BE2C (cell line): Measurements from ENCODE around the gene ALKAL2. TPM values are rescaled to one million over a fixed set of nuclear protein-coding genes. Genes with fewer than 3 reads are reported as not detected.
"Not testable (repeated sequence)": the region's sequence is repeated elsewhere in the genome, so short reads cannot be mapped to it uniquely, and the experiment has no call there.

ENCODE experiments used
- DNase-seq: peaks from one replicate; pipeline ENCODE4 v3.0.0-alpha.2; 2020
- H3K27me3 ChIP-seq: fragments of 250-450 bp; sonication (Bioruptor Pico); 2 replicates; pipeline ENCODE4 v1.5.1; 2020; ENCODE audit warnings: mild to moderate bottlenecking
- H3K36me3 ChIP-seq: fragments of 250-450 bp; sonication (Bioruptor Pico); 2 replicates; pipeline ENCODE4 v1.5.1; 2020; ENCODE audit warnings: mild to moderate bottlenecking
- H3K4me1 ChIP-seq: fragments of 250-450 bp; sonication (Bioruptor Pico); 2 replicates; pipeline ENCODE4 v1.5.1; 2020
- H3K4me3 ChIP-seq: 2 replicates; pipeline ENCODE4 v1.5.1; 2011; ENCODE audit warnings: low read depth, low read length
- H3K9me3 ChIP-seq: fragments of 250-450 bp; sonication (Bioruptor Pico); 2 replicates; pipeline ENCODE4 v1.5.1; 2020
- polyA plus RNA-seq: library from polyadenylated mRNA; unstranded; fragments of >200 nt; gene quantifications from one replicate; pipeline ENCODE4 v1.2.1, GENCODE V29; 2012; ENCODE audit warnings: low read depth, missing spikeins; ENCODE audit not compliant: insufficient read length, insufficient read depth
- TF ChIP-seq, protein P1 (sequence below): IDR thresholded peaks from 2 replicates; pipeline ENCODE4 v1.5.1; 2012; ENCODE audit warnings: mild to moderate bottlenecking, low read depth, low read length

ALKAL2 gene, protein sequence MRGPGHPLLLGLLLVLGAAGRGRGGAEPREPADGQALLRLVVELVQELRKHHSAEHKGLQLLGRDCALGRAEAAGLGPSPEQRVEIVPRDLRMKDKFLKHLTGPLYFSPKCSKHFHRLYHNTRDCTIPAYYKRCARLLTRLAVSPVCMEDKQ
- polyA plus RNA-seq: 0.82 TPM

DNA sequence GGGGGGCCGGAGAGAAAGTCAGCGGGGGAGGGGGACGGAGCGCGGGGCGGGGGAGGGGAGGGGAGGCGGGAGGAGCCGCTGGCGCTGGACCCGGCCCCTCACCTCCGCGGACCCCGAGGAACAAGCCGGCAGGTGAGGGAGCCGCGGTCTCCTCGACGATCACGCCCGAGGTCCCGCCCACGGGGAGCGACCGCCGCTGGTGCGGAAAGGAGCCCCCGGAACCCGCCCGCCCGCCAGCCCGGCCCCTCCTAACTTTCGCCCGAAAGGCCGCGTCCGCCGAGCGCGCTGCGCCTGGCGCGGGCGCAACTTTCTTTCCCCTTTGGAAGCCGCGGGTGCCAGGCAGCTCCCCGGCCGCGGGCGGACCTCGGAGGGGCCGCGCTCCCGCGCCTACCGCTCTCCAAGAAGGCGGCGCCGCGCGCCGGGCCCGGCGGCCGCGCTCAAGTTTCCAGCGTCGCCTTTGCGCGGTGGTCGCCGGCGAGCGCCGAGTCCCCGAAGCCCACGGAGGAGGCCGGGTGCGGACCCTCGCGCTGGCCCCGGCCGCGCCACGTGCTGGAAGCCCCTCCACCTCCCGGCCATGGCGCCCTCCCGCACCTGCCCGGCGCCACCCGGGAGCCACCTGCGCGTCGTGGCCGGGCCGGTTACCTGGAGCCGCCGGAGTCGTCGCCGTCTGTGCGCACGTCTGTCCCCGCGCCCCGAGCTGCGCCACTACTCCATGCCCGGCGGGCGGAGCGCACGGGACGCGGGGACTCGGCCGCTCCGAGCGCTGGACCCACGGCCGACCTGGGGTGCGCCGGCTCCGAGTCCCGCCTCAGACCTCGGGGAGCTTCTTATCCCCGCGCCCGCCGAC is at the start of gene ALKAL2:
ALKAL2 (minus strand) TSS at position 181 of the 847 bp plus-strand sequence. CDS start 256 bp downstream, outside the sequence.
- H3K4me3 ChIP-seq: no peak within 1 kb of the TSS
- H3K4me1 ChIP-seq: no peaks in the 10 kb centered on the region
- no peaks in the 10 kb centered on the region for H3K9me3 ChIP-seq
- H3K36me3 ChIP-seq: no peaks in the 10 kb centered on the region
- TF ChIP-seq, protein P1, sequence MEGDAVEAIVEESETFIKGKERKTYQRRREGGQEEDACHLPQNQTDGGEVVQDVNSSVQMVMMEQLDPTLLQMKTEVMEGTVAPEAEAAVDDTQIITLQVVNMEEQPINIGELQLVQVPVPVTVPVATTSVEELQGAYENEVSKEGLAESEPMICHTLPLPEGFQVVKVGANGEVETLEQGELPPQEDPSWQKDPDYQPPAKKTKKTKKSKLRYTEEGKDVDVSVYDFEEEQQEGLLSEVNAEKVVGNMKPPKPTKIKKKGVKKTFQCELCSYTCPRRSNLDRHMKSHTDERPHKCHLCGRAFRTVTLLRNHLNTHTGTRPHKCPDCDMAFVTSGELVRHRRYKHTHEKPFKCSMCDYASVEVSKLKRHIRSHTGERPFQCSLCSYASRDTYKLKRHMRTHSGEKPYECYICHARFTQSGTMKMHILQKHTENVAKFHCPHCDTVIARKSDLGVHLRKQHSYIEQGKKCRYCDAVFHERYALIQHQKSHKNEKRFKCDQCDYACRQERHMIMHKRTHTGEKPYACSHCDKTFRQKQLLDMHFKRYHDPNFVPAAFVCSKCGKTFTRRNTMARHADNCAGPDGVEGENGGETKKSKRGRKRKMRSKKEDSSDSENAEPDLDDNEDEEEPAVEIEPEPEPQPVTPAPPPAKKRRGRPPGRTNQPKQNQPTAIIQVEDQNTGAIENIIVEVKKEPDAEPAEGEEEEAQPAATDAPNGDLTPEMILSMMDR: no peak
- H3K27me3 ChIP-seq: peaks cover 24% of the 10 kb centered on the region
- DNase-seq: no peak

DNA sequence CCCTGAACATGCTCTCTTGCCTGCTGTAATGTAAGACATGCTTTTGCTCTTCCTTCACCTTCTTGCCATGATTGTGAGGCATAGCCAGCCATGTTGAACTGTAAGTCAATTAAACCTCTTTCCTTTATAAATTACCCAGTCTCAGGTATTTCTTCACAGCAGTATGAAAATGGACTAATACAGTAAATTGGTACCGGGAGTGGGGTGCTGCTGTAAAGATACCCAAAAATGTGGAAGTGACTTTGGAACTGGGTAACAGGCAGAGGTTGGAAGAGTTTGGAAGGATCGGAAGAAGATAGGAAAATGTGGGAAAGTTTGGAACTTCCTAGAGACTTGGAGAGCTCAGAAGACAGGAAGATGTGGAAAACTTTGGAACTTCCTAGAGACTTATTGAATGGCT is 49.1 kb upstream of the ALKAL2 start:
- H3K9me3 ChIP-seq: not testable (repeated sequence)

DNA sequence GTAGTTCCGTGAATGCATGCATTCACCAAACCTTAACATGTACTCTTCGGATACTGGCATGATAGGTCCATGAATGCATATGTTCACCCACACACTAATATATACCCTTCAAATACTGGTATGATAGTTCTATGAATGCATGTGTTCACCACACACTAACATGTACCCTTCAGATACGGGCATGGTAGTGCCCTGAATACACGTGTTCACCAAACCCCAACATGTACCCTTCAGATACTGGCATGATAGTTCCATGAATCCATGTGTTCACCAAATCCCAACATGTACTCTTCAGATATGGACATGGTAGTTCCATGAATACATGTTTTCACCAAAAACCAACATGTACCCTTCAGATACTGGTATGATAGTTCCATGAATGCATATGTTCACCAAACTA is 48.5 kb upstream of the ALKAL2 start:
- Histone ChIP-seq H3K4me3 (no peak overlapping the region), H3K36me3 (no peaks in the 10 kb centered on the region), H3K9me3 (no peaks in the 10 kb centered on the region), H3K4me1 (no peaks in the 10 kb centered on the region), H3K27me3 (no peaks in the 10 kb centered on the region)
- TF ChIP-seq, protein P1: no peak
- no peak for DNase-seq

More for the DNA sequence above, 49.1 kb upstream of the ALKAL2 start:
- DNase-seq, H3K36me3 ChIP-seq, H3K27me3 ChIP-seq, H3K4me1 ChIP-seq, H3K4me3 ChIP-seq: not testable (repeated sequence)

DNA sequence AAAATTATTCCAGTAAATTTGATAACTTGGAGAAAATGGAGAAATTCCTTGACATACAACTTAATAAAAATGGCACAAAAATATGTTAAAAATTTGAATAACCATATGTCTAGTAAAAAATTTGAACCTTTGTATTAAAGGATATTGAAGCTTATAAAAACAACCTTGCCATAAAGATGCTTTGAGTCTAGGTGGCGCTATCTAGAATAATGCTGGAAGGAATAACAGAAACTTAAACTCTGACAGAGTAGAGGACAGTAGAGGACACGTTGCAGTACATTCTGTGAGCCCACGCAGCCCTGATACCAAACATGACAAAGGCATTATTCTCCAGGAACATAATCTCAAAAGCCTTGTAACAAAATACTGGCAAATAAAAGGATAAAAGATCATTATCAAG is 44.7 kb upstream of the ALKAL2 start:
- H3K36me3 ChIP-seq: no peaks in the 10 kb centered on the region
- TF ChIP-seq, protein P1: peak; percentile 18
- H3K27me3 ChIP-seq: no peaks in the 10 kb centered on the region
- H3K4me3 ChIP-seq: no peak overlapping the region
- no peaks in the 10 kb centered on the region for H3K9me3 ChIP-seq
- H3K4me1 ChIP-seq: no peaks in the 10 kb centered on the region
- no peak for DNase-seq

DNA sequence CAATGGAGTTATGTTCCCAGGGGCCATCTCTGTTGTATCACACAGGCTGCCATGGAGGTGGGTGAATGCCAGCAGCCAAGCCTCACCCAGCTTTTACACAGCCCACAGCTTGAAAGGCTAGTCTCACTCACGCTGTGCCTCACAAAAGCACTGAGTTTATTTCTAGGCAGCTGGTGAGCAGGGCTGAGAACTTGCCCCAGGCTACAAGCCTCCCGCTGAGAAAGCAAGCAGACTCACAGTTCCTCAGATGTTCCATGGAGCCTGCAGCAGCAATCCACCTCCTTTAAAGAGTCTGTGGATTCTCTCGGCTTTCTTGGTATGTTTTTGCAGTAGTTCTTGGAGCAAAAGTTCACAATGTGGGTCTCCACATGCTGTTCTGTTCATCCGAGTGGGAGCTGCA is 40.9 kb upstream of the ALKAL2 start:
- TF ChIP-seq, protein P1: no peak

DNA sequence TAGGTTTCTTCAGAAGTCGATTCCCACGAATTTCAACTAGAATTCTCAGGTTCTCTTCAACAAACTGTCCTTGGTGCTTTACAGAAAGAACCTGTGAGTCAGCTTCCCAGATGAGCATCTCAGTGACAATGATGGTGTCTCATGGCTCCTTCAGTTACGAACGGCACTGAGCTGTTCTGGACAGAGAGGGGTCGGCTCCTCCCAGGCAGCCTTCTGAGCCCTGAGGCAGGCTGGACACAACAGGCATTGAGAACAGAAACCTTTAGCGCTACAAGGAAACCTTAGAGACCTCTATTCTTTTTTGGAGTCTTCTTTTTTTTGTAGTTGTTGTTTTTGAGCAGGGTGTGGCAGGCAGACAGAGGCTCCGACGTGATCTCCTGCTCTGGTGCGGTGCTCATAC is 35.1 kb upstream of the ALKAL2 start:
- H3K36me3 ChIP-seq: no peaks in the 10 kb centered on the region
- TF ChIP-seq, protein P1: no peak
- H3K27me3 ChIP-seq: no peaks in the 10 kb centered on the region
- H3K9me3 ChIP-seq: no peaks in the 10 kb centered on the region
- no peak overlapping the region for H3K4me3 ChIP-seq
- no peak for DNase-seq
- H3K4me1 ChIP-seq: no peaks in the 10 kb centered on the region

More for the DNA sequence above, 40.9 kb upstream of the ALKAL2 start:
- DNase-seq: no peak
- H3K27me3 ChIP-seq: no peaks in the 10 kb centered on the region
- no peak overlapping the region for H3K4me3 ChIP-seq
- no peaks in the 10 kb centered on the region for H3K36me3 ChIP-seq
- H3K9me3 ChIP-seq: no peaks in the 10 kb centered on the region
- H3K4me1 ChIP-seq: no peaks in the 10 kb centered on the region
